NCI-H524 (cell line): ENCODE measurements around the gene IGSF6.
"Not testable (repeated sequence)": the region's sequence is repeated elsewhere in the genome, so short reads cannot be mapped to it uniquely, and the experiment has no call there.

Experiments
- DNase-seq, 2 experiments: peaks; one replicate each; lab custom pipeline; 2025; lab: John Stamatoyannopoulos, UW

Gene IGSF6, protein sequence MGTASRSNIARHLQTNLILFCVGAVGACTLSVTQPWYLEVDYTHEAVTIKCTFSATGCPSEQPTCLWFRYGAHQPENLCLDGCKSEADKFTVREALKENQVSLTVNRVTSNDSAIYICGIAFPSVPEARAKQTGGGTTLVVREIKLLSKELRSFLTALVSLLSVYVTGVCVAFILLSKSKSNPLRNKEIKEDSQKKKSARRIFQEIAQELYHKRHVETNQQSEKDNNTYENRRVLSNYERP

DNA sequence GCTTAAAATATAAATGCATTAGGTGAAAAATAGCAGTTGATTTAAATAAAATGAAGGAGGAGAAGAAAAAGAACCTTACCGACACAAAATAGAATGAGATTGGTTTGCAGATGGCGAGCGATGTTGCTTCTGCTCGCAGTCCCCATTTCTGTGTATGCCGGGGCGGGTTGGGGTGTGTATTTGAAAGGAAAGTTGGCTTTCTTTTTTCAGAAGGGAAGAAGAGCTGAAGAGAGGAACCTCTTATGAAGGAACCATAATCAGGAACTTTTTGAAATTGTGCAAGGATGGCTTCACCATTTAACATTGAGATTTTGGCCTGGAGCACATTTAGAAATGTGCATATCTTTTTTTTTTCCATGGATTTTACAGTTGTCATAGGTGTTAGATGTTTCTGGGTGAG, at the start of gene IGSF6:
TSS of gene IGSF6 (minus strand) at position 156 of the 400 bp plus-strand sequence. CDS start at position 146, 10 bp downstream.
- no peak for DNase-seq

DNA sequence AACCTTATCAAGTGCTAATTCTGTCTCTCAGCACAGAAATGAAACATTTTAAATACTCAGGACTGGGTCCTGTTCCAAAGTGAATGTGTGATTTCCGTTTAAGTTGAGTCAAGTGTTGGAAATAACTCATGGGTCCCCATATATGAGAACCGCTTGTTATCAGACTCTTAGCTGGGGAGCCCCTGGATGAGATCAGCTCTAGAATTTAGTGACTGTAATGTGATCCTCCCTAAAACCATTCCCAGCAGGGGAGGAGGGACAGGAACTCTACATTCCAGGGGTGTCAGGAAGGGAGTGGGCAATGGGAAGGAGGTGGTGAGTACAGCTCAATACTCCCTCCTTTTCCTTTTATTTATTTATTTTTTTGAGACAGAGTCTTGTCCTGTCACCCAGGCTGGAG, 48.9 kb upstream of the IGSF6 start:
- no peak for DNase-seq

DNA sequence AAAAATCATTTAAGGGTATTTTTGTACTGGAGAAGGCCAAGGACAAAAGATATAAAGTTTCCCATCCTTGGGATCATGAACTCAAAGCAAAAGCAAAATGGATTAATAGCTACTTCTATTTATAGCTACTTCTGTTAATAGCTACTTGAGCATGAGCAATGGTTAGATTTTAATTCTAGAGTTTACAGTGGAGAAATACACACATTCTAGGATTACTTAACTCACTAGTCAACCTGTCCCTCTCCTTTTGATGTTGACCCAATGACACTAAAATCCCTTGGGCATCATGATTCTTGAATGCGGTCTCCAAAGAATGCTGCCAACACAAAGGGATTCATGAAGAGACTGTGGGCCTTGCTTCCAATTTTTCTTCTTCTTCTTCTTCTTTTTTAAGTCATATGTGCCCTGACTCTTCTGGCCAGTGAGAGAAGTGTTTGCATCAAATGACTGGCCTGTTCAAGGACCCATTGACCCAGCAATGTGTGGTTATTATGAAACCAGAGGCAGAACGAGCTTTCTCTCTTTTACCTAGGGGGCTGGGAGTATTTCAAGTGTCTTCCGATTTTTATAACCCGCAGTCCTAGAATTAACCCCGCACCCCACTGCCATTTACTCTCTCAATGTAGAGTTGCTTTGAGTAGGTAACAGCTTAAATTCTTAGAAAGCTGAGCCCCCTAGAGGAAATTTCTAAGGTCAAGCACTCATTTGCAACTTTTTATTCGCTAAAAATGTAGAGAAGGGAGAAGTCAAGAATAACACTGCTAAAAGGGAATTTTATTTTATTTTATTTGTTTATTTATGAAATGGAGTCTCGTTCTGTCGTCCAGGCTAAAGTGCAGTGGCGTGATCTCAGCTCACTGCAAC, 46.0 kb upstream of the IGSF6 start:
- no peak for DNase-seq

DNA sequence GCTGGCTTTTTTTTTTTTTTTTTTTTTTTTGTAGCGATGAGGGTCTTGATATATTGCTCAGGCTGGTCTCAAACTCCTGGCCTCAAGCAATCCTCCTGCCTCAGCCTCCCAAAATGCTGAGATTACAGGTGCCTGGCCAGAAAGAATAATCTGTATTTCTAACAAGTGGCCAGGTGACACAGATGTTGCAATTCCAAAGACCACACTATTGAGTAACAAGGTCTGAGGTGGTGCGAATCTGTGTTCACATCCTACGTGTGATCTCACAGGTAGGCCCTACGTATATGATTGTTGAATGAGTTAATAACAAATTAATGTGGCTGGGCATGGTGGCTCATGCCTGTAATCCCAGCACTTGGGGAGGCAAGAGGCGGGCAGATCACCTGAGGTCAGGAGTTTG, 44.6 kb upstream of the IGSF6 start:
- DNase-seq, result no peak

DNA sequence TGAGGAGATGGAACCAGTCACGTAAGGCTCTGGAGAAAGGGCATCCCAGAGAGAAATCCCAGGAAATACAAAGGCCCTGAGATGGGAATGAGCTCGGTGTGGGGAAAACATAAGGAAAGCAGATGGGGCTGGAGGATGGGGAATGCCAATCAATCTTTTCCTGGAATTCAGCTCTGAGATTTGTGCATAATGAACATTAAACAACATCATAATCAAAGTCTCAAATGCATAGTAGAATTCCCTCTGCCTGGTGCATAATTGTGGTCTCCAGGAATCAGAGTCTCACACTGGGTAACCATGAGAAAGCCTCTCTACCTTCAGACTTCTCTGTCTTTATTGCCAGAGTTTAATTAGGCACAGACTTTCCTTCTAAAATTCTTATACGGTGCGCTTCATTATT, 42.2 kb upstream of the IGSF6 start:
- no peak for DNase-seq

DNA sequence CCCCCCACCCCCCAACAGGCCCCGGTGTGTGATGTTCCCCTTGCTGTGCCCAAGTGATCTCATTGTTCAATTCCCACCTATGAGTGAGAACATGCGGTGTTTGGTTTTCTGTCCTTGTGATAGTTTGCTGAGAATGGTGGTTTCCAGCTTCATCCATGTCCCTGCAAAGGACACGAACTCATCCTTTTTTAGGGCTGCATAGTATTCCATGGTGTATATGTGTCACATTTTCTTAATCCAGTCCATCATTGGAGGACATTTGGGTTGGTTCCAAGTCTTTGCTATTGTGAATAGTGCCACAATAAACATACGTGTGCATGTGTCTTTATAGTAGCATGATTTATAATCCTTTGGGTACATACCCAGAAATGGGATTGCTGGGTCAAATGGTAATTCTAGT, 38.6 kb upstream of the IGSF6 start:
- not testable (repeated sequence) for DNase-seq

DNA sequence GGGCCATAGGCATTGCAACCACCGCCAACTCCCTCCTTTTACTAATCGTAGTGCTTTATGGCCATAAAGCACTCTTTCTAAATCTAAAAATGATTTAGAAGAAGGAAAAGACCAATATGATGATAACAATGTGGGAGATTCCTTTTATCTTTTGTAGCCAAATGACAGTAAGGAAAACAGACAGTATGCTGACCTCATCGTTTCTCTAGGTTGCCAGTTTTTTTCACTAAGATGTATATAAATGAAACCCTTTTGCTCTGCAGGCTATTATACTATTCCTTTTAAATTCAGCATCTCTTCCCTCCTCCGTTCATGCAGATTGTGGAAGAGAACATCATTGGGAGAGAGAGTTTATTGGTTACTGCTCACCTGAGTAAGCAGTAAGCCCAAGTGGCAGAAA, 36.7 kb upstream of the IGSF6 start:
- no peak for DNase-seq

DNA sequence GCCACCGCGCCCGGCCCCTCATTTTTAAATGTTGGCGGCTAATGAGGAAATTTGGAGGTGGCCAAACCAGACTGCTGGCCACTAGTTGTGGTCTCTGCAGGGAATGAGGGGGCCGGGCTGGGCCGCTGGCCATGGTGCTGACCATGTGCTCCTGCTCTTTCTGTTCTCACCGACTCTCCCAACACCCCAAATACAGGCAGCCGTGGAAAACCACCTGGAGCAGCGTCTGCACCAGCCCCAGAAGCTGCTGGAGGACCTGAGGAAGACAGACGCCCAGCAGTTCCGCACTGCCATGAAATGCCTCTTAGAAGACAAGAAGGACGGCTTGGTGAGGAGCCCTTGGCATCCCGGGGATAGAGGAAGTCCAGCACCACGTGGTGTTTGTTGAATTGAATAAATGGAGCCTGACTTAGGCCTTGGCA, 32.6 kb upstream of the IGSF6 start:
- no peak for DNase-seq

DNA sequence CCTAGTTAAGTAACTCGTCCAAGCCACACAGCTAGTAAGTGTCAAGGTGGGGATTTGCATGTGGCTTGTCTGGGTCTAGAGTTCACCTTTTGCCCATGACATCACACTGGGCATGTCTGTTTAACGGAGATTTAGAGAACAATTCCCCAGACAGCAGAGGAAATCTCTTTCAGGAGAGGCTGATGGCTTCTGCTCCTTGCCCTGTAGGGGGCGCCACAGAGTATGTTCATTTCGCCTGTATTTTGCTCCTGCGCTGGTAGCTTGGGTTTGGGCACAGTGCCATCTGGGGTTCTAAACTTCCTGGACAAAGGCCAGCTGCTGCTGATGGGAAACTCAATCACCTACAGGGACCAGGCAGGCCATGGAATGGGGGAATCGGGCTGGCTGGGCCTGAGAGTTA, 31.8 kb upstream of the IGSF6 start:
- peak in 1 of 2 experiments; percentile 57 for DNase-seq

DNA sequence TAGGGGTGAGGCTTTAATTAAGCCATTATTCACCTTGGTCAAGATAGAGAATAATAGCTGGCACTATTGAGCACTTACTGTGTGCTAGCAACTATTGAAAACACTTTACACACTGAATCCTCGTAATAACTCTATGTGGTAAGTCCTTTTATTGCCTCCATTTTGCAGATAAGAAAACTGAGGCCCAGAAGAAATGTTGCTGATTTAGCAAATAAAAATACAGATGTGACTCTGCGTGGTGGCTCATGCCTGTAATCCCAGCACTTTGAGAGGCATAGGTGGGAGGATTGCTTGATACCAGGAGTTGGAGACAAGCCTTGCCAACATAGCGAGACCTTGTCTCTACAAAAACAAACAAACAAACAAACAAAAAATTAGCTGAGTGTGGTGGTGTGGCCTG, 30.8 kb upstream of the IGSF6 start:
- no peak for DNase-seq

DNA sequence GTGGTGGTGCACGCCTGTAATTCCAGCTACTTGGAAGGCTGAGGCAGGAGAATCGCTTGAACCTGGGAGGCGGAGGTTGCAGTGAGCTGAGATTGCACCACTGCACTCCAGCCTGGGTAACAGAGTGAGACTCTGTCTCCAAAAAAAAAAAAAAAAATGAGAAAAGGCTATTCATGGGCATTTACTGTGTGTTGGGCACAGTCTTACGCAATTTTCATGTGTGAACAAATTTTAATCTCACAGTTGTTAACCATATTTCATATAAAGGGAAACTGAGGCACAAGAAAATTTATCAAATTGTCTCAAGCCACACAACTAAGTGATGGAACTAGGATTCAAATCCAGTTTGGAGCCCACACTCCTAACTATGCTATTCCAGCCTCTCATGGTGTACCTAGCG, 28.3 kb upstream of the IGSF6 start:
- DNase-seq, result not testable (repeated sequence)

DNA sequence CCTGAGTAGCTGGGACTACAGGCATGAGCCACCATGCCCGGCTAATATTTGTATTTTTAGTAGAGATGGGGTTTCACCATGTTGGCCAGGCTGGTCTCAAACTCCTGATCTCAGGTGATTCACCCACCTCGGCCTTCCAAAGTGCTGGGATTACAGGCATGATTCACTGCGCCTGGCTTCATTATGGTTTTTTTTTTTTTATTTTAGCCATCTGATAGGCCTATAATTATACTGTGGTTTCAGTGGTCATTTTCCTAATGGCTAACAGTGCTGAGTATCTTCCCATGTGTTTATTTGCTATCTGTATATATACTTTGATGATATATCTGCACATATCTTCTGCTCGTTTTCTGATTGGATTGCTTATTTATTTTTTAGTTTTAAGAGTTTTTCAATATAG, 22.0 kb upstream of the IGSF6 start:
- DNase-seq, result not testable (repeated sequence)

DNA sequence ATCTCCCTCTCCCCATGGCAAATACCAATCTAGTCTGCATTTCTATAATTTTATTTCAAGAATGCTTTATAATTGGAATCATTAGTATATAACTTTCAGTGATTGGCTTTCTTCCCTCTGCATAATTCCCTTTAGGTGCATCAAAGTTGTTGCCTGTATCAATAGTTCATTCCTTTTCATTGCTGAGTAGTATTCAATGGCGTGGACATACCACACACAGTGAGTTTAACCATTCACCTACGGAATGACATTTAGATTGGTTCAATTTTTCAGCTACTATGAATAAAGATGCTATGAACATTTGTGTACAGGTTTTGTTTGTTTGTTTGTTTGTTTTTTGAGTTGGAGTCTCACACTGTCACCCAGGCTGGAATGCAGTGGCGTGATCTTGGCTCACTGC, 21.1 kb upstream of the IGSF6 start:
- no peak for DNase-seq

DNA sequence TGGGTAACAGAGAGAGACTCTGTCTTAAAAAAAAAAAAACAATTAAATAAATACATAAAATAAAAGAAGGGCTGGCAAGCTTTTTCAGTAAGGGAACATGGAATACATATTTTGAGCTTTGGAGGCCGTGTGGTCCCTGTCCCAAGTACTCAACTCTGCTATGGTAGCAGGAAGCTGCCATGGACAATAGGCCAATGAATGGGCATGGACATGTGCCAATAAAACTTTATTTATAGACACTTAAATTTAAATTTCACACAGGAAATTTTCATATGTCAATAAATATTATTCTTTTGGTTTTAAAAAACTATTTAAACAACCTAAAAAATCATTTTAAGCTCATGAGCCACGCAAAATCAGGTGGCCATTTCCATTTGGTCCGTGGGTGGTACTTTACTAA, 15.2 kb upstream of the IGSF6 start:
- no peak for DNase-seq

DNA sequence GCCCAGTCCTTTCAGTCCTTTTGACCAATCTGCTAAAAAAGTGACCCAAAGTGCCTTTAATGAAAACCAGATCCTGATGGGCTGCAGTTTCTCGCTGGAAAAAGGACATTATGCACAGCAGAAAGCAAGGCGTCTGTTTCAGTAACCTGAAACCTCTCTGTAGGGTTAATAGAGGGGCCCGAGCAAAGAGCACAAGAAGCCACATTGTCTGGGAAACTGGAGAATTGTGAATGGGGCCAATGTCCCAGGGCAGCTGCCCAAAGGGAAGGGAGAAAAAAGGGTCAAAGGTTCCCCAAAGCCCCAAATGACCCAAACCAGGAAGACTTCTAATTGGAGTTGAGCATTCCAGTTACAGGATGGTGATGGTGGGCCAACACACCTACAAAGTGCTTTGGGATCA, 14.4 kb upstream of the IGSF6 start:
- DNase-seq, result no peak

DNA sequence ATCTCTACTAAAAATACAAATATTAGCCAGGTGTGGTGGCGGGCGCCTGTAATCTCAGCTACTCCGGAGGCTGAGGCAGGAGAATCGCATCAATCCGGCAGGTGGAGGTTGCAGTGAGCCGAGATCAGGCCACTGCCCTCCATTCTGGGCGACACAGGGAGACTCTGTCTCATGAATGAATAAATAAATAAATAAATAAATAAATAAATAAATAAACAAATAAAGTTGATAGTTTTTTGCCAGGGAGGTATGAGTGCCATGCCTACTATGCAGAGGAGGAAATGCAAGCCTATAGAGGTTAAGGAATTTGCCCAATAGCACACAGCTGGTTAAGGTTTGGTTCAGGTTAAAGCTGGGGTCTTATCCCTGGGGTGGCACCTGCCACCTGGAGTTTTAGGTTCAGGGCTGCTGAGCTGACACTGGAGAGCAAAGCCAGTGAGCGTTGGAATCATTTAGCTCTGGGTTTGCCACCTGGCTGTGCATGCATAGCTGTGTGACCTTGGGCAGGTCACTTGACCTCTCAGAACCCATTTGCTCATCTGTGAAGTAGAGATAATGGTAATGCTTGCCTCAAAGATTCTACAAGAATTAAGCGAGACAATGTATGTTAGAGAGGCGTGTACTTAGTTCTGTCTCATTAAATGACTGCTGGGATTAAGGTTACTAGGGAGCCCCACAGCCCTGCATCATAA, 12.5 kb upstream of the IGSF6 start:
- no peak for DNase-seq

DNA sequence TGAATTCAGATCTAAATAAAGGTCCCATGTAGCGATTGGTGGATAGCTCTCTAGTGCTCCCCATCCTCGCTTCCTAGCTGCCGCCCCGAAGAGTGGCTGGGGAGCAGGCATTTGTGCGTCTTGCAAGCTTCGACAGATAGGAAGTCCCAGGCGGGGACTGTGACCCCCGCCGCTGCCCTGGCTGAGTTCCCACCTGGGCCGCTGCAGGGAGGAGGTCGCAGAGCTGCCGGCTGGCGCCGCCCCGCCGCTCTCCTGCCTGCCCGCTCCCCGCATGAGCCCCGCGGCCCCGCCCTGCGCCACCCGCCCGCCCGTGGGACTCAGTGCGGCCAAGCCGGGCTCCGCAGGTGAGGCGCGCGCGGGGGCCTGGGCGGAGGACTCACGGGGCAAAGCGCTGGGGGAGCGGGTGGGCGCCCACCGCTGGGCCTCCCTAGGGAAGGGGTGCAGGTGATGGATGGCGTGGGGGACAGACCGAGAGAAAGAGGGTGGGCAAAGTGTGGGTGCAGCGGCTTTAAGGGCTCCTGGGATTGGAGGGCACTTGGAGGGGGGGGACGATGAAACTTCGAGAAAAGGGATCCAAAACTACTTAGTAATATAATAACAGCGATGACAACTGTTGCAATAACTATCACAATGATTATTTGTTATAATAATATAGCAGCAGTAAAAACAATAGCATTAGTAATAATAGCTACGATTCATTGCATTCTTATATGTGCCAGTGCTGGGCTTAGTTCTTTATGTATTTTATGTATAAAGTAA, 11.7 kb upstream of the IGSF6 start, which contains the start of gene OTOA:
TSS of gene OTOA (plus strand) at position 80 of the 759 bp plus-strand sequence. CDS start 14,547 bp downstream, outside the sequence.
- peak in 1 of 2 experiments; percentile 11 for DNase-seq

DNA sequence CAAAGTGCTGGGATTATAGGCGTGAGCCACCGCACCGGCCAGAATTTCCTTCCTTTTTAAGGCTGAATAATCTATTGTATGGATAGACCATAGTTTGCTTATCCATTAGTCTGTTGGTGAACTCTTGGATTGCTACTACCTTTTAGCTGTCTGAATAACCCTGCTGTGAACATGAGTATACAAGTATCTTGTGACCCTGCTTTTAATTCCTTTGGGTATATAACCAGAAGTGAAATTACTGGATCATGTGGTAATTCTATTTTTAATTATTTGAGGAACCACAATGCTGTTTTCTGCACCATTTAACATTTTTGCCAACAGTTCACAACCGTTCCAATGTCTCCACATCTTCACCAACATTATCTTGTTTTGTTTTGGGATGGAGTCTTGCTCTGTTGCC, 6.7 kb upstream of the IGSF6 start:
- no peak for DNase-seq

DNA sequence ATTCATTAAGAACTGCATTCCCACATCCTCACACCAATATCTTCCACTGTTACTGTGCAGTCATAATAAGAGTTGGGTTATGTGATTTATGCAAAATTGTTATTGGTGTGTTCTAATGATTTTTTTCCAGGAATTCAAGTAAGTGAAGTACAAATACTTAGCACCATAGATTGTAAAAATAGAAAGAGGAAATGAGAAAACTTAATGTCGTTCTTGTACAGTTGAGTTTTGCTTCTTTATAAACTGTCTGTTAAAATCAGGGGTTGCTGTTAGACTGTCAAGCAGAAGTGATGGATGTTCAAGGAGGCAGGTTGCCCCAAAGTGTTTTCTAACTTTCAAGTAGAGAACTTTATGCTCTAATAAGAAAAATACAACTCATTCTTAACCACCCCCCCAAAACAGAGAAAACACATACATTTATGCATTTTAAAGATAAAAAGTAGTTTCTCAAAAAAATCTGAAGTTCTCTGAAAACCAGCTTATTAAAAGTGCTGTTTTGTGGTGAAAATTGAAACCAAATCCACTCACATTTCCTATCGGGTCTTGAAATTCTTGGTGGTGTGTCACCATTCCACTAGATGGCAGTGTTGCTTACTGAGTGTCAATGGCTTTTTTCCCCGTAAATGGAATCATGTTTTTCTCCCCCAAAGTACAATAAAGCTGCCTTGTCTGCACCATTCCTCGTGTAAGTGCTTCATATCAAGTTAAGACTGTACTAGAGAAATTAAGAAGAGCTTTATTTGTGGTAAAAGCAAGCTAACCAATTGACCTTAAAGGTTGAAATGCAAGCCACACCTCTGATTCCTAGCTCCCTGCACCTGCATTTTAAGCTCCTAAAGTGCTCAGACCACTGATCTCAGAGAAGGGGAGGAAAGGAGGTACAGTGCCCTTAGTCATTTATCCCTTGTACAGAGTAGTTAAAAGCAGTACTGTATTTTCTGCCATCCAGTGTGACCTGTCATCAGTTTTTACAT, 4.7 kb upstream of the IGSF6 start:
- DNase-seq, result peak; percentile 16 to 34

DNA sequence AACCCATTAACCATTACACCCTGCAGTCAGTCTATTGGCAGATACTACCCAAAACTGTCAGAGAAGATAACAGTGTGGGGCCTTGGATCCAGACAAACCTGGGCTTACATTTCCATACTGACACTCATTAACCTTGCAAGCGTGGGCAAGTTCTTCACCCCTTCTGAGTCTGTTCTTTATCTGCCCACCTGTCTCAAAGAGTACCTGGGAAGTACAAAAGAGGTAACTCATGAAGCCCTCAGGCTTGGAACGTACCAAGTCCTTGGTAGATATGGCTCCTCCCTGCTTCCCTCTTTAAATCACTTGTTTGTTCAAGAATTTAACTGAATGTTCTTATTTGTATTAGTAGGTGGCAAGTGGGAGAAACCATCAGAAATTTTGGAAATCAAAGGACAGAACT, 2.5 kb upstream of the IGSF6 start:
- no peak for DNase-seq

DNA sequence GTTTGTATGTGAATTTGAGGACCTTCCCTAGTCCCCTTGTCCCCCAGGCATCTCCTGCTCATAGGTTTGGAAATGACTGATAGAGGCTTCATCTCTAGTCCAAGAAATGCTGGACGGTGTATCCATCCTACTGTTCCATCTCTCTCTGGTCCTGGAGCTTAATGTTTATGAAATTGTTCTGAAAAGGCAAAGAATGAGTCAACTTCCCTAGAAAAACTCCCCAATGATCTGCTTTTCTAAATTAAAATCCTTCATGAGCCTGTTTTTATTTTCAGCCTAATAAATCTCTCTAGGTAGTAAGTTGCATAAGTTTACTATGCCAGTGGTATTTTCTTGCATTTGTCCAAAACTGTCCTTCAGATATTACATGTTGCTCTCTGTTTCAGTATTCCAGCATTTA, 2.1 kb upstream of the IGSF6 start:
- DNase-seq, result no peak
